ENCODE data around the gene NPM3. TPM values are rescaled to one million over a fixed set of nuclear protein-coding genes. Genes with fewer than 3 reads are reported as not detected.

Gene NPM3
- total and polyA plus RNA-seq, 4 donors, result 3.4 to 24.9 (median 12.4) TPM

GRCh38 chr10:101772895-101773761 is 10.1 kb downstream of the NPM3 start:
- no peak for DNase-seq (ENCODE audit: low spot score)
- no peaks in the 10 kb centered on the region for H3K36me3 ChIP-seq (ENCODE audit: control insufficient read depth in 4 of 4, insufficient read depth in 3 of 4, low read depth in 1 of 4, low read length in 3 of 4)
- no peak overlapping the region for H3K9ac ChIP-seq (ENCODE audit: low read depth in 1 of 2, low read length in 2 of 2)
- H3K4me3 ChIP-seq (ENCODE audit: low read depth in 1 of 3, low read length in 3 of 3), result no peak overlapping the region
- TF ChIP-seq REST (IDR thresholded peaks at IDR 0.05), result no peak
- TF ChIP-seq GABPA (IDR thresholded peaks at IDR 0.05 in 1 of 2, conservative IDR thresholded peaks at IDR 0.05 in 1 of 2), result no peak
- TF ChIP-seq RAD21 (IDR thresholded peaks at IDR 0.05), result no peak
- TF ChIP-seq MAX (IDR thresholded peaks at IDR 0.05), result no peak
- no peak for TF ChIP-seq YY1 (IDR thresholded peaks at IDR 0.05)
- TF ChIP-seq ZBTB33 (IDR thresholded peaks at IDR 0.05), result no peak
- no peak for TF ChIP-seq CTCF (IDR thresholded peaks at IDR 0.05; ENCODE audit: low read depth, low read length, missing input control)
- no peak for TF ChIP-seq ATF3 (IDR thresholded peaks at IDR 0.05)
- no peak for TF ChIP-seq TAF1 (conservative IDR thresholded peaks at IDR 0.05)
- TF ChIP-seq NR2F2 (IDR thresholded peaks at IDR 0.05), result no peak
- TF ChIP-seq RXRA (IDR thresholded peaks at IDR 0.05), result no peak
- no peak for TF ChIP-seq EGR1 (IDR thresholded peaks at IDR 0.05; ENCODE audit: low read depth in 2 of 2)
- H3K9me3 ChIP-seq (ENCODE audit: control insufficient read depth in 4 of 4, low read length in 3 of 4), result no peaks in the 10 kb centered on the region
- H3K27me3 ChIP-seq (ENCODE audit: control insufficient read depth in 4 of 4, insufficient read depth in 4 of 4, low read length in 3 of 4), result peaks cover 0 to 18% (median 5%) of the 10 kb centered on the region in 4 donors
- WGBS, result 29% methylated on average over 21 of the region's 21 CpGs
- H3K27ac ChIP-seq (ENCODE audit: low read depth in 1 of 2, low read length in 2 of 2), result no peak overlapping the region
- H3K4me1 ChIP-seq (ENCODE audit: control insufficient read depth in 4 of 4, insufficient read depth in 4 of 4, low read length in 3 of 4), result peaks cover 0 to 10% (median 5%) of the 10 kb centered on the region in 4 donors
